Lower leg skin (tissue), 4 donors: ENCODE data around the gene TLE3. TPM values are rescaled to one million over a fixed set of nuclear protein-coding genes. Genes with fewer than 3 reads are reported as not detected.

ENCODE experiments used
- DNase-seq, 2 donors: peaks; one replicate each; pipeline ENCODE4 v3.0.0-alpha.2; 2019; ENCODE audit warnings: low spot score in 2 of 2
- H3K4me3 ChIP-seq: fragments of 200-600 bp; sonication (generic); 2 replicates; pipeline ENCODE4 v1.5.1; 2017; ENCODE audit warnings: mild to moderate bottlenecking, low read depth; ENCODE audit not compliant: poor library complexity, severe bottlenecking
- POLR2A ChIP-seq, 2 donors: fragments of 450-650 bp; IDR thresholded peaks; one replicate each; pipeline ENCODE4 v1.6.1; 2016 to 2017; ENCODE audit warnings: antibody characterized with exemption in 2 of 2, mild to moderate bottlenecking in 1 of 2, moderate library complexity in 1 of 2
- WGBS, 2 donors: methylation state at CpG; one replicate each; pipeline ENCODE4 v1.1.5; 2018; 5-methylcytosine and 5-hydroxymethylcytosine counted together
- intact Hi-C: fragments of 100-400 bp; cut with DNase I; formaldehyde crosslinking; loops from one replicate; pipeline ENCODE4 v1.15.0; 2023; ENCODE audit warnings: low total_unique reads
- total RNA-seq, 4 donors: library from RNA; depleted of rRNA; stranded (reverse); fragments of >200 nt; gene quantifications; one replicate each; pipeline ENCODE4 v1.1.0, GENCODE V29; 2016
- TF ChIP-seq, protein P1 (sequence below), 3 donors: fragments of 450-650 bp; IDR thresholded peaks; one replicate each; pipeline ENCODE4 v1.5.1; 2016; ENCODE audit warnings: antibody characterized with exemption in 3 of 3, mild to moderate bottlenecking in 3 of 3, moderate library complexity in 2 of 3

The TLE3 gene
- total RNA-seq, 4 donors from 2014 or later, result 95.7 to 136 (median 124) TPM

DNA sequence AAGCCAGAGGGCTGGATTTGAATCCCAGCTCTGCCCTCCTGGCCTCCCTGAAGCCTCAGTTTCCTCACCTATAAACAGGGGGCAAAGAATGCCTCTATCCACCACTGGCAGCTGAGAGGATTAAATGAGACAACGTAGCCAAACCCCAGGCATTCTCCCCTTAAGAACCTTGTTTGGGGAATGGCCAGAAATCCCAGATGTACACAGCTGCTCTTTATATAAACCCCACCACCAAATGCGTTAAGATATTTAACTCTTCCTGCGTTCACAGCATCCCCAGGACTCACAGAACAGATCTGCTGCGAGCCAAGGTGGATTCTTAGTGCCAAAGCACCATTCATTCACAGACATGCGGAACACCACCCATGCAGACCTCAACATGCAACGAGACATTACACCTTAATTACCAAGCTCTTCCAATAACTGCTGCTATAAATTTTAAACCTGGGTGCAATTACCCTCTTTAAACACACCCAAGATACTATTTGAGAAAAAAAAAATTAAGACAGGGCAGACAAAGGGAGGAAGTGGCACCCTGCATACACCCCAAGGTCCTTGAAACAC is 5.2 kb downstream of the TLE3 start:
- intact Hi-C loops, result no loop called here
- 53 to 54% methylated on average over 6 of the region's 6 CpGs for WGBS, 2 donors
- no peak overlapping the region for H3K4me3 ChIP-seq
- TF ChIP-seq POLR2A (IDR thresholded peaks at IDR 0.05), result no peak
- TF ChIP-seq, protein P1, sequence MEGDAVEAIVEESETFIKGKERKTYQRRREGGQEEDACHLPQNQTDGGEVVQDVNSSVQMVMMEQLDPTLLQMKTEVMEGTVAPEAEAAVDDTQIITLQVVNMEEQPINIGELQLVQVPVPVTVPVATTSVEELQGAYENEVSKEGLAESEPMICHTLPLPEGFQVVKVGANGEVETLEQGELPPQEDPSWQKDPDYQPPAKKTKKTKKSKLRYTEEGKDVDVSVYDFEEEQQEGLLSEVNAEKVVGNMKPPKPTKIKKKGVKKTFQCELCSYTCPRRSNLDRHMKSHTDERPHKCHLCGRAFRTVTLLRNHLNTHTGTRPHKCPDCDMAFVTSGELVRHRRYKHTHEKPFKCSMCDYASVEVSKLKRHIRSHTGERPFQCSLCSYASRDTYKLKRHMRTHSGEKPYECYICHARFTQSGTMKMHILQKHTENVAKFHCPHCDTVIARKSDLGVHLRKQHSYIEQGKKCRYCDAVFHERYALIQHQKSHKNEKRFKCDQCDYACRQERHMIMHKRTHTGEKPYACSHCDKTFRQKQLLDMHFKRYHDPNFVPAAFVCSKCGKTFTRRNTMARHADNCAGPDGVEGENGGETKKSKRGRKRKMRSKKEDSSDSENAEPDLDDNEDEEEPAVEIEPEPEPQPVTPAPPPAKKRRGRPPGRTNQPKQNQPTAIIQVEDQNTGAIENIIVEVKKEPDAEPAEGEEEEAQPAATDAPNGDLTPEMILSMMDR (IDR thresholded peaks at IDR 0.05), result no peak
- DNase-seq, result no peak

- no peak for TF ChIP-seq POLR2A (IDR thresholded peaks at IDR 0.05)
- TF ChIP-seq, protein P1 (IDR thresholded peaks at IDR 0.05), result no peak
- DNase-seq, result peak in 1 of 2 donors; percentile 35
- WGBS, 2 donors, result 52 to 69% methylated on average over 12 of the region's 12 CpGs
- H3K4me3 ChIP-seq, result no peak overlapping the region
- intact Hi-C loops, result no loop called here
Observed at GRCh38 chr15:70091726-70092463, 5.8 kb downstream of the TLE3 start.

- 81 to 84% methylated on average over 8 of the region's 8 CpGs for WGBS, 2 donors
- no peak for DNase-seq
- no peak overlapping the region for H3K4me3 ChIP-seq
- intact Hi-C loops, result no loop called here
- TF ChIP-seq POLR2A (IDR thresholded peaks at IDR 0.05), result no peak
- TF ChIP-seq, protein P1 (IDR thresholded peaks at IDR 0.05), result no peak
Observed at GRCh38 chr15:70090436-70091296, 7.1 kb downstream of the TLE3 start.

- H3K4me3 ChIP-seq, result no peak overlapping the region
- DNase-seq, result no peak
- 48 to 63% methylated on average over 6 of the region's 6 CpGs for WGBS, 2 donors
- intact Hi-C loops, result no loop called here
- TF ChIP-seq POLR2A (IDR thresholded peaks at IDR 0.05), result no peak
- TF ChIP-seq, protein P1 (IDR thresholded peaks at IDR 0.05), result no peak
Observed at GRCh38 chr15:70089692-70089971, 8.1 kb downstream of the TLE3 start.

DNA sequence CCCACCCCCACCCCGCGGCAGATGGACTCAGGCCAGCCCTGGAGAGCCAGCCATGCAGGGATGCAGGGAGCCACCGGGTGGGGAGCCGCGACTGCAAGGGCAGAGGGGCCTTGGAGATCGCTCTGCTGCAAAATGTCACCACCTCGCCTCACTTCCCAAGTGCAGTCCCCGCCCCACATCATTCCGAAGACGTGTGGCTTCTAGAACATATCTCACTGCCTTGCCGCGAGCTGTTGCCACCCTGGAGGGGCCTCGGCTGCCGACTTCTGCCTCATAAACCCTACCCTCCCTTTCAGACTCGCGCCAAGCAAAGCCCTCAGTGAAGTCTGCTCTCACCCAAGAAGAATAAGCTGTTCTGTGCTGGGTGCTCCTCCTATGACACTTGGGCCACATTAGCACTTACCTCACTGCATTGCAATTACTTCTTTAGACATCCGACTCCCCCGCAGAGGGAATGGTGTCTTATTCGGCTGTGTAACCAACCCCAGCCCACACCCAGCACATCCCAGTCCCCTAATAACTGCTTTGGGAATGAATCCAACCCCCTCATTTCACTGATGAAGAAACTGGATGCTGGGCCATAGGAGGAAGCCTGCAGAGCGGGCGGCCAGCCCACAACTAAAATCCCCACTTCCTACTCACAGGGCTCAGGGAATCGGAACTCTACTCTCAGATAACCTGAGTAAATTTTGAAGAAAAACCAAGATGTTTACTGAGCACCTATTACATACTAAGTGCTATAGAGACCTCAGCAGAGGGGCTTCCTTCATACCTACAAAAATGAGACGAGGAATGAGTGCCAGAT is 8.6 kb downstream of the TLE3 start:
- 32 to 56% methylated on average over 20 to 22 of the region's 23 CpGs for WGBS, 2 donors
- intact Hi-C loops, result no loop called here
- no peak for TF ChIP-seq POLR2A (IDR thresholded peaks at IDR 0.05)
- TF ChIP-seq, protein P1 (IDR thresholded peaks at IDR 0.05), result no peak
- H3K4me3 ChIP-seq, result no peak overlapping the region
- no peak for DNase-seq
